Measurements from ENCODE around the gene C7orf57.

- TF ChIP-seq CTCF (IDR thresholded peaks at IDR 0.05; ENCODE audit: low read length) (no peak), EZH2 (IDR thresholded peaks at IDR 0.05; ENCODE audit: borderline replicate concordance, low read length) (no peak)
These were observed 6.9 kb downstream of the C7orf57 start for GRCh38 chr7:48042216-48042615.
